GM12878 (cell line): Measurements from ENCODE around the gene ATP5F1B. TPM values are rescaled to one million over a fixed set of nuclear protein-coding genes. Genes with fewer than 3 reads are reported as not detected.

ENCODE experiments used
- ATAC-seq: fragments of 200-7000 bp; cut with Tn5 transposase; 3 replicates; pipeline ENCODE4 v1.9.1; 2020; ENCODE audit warnings: mild to moderate bottlenecking, moderate library complexity
- BruUV-seq: library from RNA; stranded (reverse); fragments of 400-500 nt; replicated peaks from 2 replicates; lab custom pipeline; 2021; lab: Mats Ljungman, UMichigan
- CTCF ChIA-PET: fragments of 300-600 bp; sonication (Branson Sonifier 250); formaldehyde crosslinking; extraction: SDS; loops from one replicate; lab custom pipeline; 2021; ENCODE audit warnings: inconsistent platforms; lab: Yijun Ruan, JAX
- POLR2A ChIA-PET: fragments of 350-600 bp; formaldehyde crosslinking; extraction: SDS; loops from one replicate; lab custom pipeline; 2021; ENCODE audit warnings: inconsistent platforms; lab: Charles Lee
- RAD21 ChIA-PET: fragments of 300-600 bp; sonication (Branson Sonifier 250); formaldehyde crosslinking; loops from one replicate; lab custom pipeline; 2023; ENCODE audit warnings: antibody characterized with exemption; ENCODE audit not compliant: unreplicated experiment; lab: Charles Lee
- SMC1A ChIA-PET: fragments of 300-600 bp; sonication (Branson Sonifier 250); formaldehyde crosslinking; loops from one replicate; lab custom pipeline; 2023; ENCODE audit not compliant: unreplicated experiment, uncharacterized antibody; lab: Charles Lee
- DNase-seq: peaks from one replicate; pipeline ENCODE4 v3.0.0-alpha.2; 2011; ENCODE audit warnings: low read depth, low spot score
- FAIRE-seq: peaks from 3 replicates; lab custom pipeline; 2011; peaks lifted over from hg19 to GRCh38; lab: Jason Lieb, UNC
- H2AFZ ChIP-seq: 2 replicates; pipeline ENCODE4 v1.6.0; 2011; ENCODE audit warnings: low read depth, low read length, control low read depth; ENCODE audit not compliant: control insufficient read depth
- H3K27ac ChIP-seq: 2 replicates; pipeline ENCODE4 v1.5.1; 2011; ENCODE audit warnings: control low read depth; ENCODE audit not compliant: control insufficient read depth, insufficient read depth
- H3K27me3 ChIP-seq, 2 experiments: replicated peaks in 1 of 2; 2 replicates each; pipeline versions ENCODE4 v1.6.0 to v1.6.1; 2011; ENCODE audit warnings: low read length in 1 of 2; ENCODE audit not compliant: control insufficient read depth in 2 of 2, insufficient read depth in 2 of 2
- H3K36me3 ChIP-seq, 2 experiments: 2 replicates each; pipeline ENCODE4 v1.5.1; 2011; ENCODE audit warnings: low read length in 1 of 2; ENCODE audit not compliant: control insufficient read depth in 2 of 2, insufficient read depth in 2 of 2
- H3K4me1 ChIP-seq: 2 replicates; pipeline ENCODE4 v1.6.1; 2011; ENCODE audit warnings: mild to moderate bottlenecking, low read length, moderate library complexity, mixed read lengths; ENCODE audit not compliant: control insufficient read depth, insufficient read depth
- H3K4me2 ChIP-seq: 2 replicates; pipeline ENCODE4 v1.6.0; 2011; ENCODE audit warnings: control low read depth; ENCODE audit not compliant: control insufficient read depth, insufficient read depth
- H3K4me3 ChIP-seq: fragments of 200-600 bp; sonication (generic); 2 replicates; pipeline ENCODE4 v1.5.1; 2016
- H3K79me2 ChIP-seq: 2 replicates; pipeline ENCODE4 v1.6.0; 2011; ENCODE audit warnings: low read length; ENCODE audit not compliant: control insufficient read depth, insufficient read depth
- H3K9ac ChIP-seq: 2 replicates; pipeline ENCODE4 v1.8.0; 2011; ENCODE audit warnings: low read length, control low read depth, mixed read lengths; ENCODE audit not compliant: control insufficient read depth, insufficient read depth
- H3K9me3 ChIP-seq: replicated peaks from 3 replicates; pipeline ENCODE4 v1.5.1; 2011; ENCODE audit warnings: mild to moderate bottlenecking, low read length; ENCODE audit not compliant: control insufficient read depth, insufficient read depth
- H4K20me1 ChIP-seq: 2 replicates; pipeline ENCODE4 v1.6.0; 2011; ENCODE audit not compliant: control insufficient read depth, insufficient read depth
- ATF7 ChIP-seq: fragments of 450-650 bp; IDR thresholded peaks from 2 replicates; pipeline ENCODE4 v1.6.1; 2016; ENCODE audit warnings: low read depth, mild to moderate bottlenecking
- FOXM1 ChIP-seq: IDR thresholded peaks from 2 replicates; pipeline ENCODE4 v1.6.1; 2012; ENCODE audit warnings: low read depth, mild to moderate bottlenecking, inconsistent platforms, low read length, moderate library complexity
- NKRF ChIP-seq: fragments of 450-650 bp; conservative IDR thresholded peaks from 2 replicates; pipeline ENCODE4 v1.6.1; 2017; ENCODE audit warnings: mild to moderate bottlenecking, moderate library complexity
- POLR2A ChIP-seq: IDR thresholded peaks from 2 replicates; pipeline ENCODE4 v1.6.1; 2011; ENCODE audit warnings: low read depth, mild to moderate bottlenecking, low read length
- RBBP5 ChIP-seq: fragments of 200-600 bp; sonication (generic); conservative IDR thresholded peaks from 2 replicates; pipeline ENCODE4 v1.6.1; 2016
- RCOR1 ChIP-seq: conservative IDR thresholded peaks from 2 replicates; pipeline ENCODE4 v1.6.1; 2012; ENCODE audit warnings: low read depth, low read length, improper control_type of control experiment
- TBL1XR1 ChIP-seq: IDR thresholded peaks from 2 replicates; pipeline ENCODE4 v1.6.1; 2012; ENCODE audit warnings: low read depth, low read length, improper control_type of control experiment
- TCF3 ChIP-seq: IDR thresholded peaks from 2 replicates; pipeline ENCODE4 v1.6.1; 2012; ENCODE audit warnings: low read depth, mild to moderate bottlenecking, low read length, borderline replicate concordance; ENCODE audit not compliant: insufficient read depth
- TCF7 ChIP-seq: IDR thresholded peaks from 2 replicates; pipeline ENCODE4 v1.6.1; 2014; ENCODE audit warnings: antibody characterized with exemption, borderline replicate concordance
- YY1 ChIP-seq: IDR thresholded peaks from 2 replicates; pipeline ENCODE4 v1.6.1; 2011; ENCODE audit warnings: low read depth, mild to moderate bottlenecking, low read length
- ZNF217 ChIP-seq: fragments of 450-650 bp; IDR thresholded peaks from 2 replicates; pipeline ENCODE4 v1.6.1; 2017; ENCODE audit warnings: antibody characterized with exemption, mild to moderate bottlenecking
- WGBS: methylation state at CpG from one replicate; pipeline ENCODE4 v1.1.6; 2016; ENCODE audit warnings: low lambda C conversion rate; ENCODE audit not compliant: insufficient replicate concordance, insufficient coverage; ENCODE audit errors: missing lambda C conversion rate; 5-methylcytosine and 5-hydroxymethylcytosine counted together
- in situ Hi-C: fragments of 300-500 bp; cut with MboI; formaldehyde crosslinking; loops from 9 replicates; pipeline ENCODE4 v1.14.3; 2018; ENCODE audit warnings: mixed read lengths
- intact Hi-C: fragments of 100-400 bp; cut with micrococcal nuclease; formaldehyde crosslinking; loops from one replicate; pipeline ENCODE4 v1.14.2; 2022; ENCODE audit not compliant: unreplicated experiment
- polyA plus RNA-seq, 11 experiments: library from polyadenylated mRNA; depleted of rRNA in 4 of 11; unstranded in 6 of 11; stranded (reverse) in 5 of 11; fragments of >200 nt; fragmentation: Nextera tagmentation in 4 of 11; fragmentation: Illumina TruSeq in 1 of 11; extraction: Ambion mirVana in 4 of 11; extraction: Trizol in 1 of 11; gene quantifications; 1 replicate in 1 of 11; 2 replicates in 10 of 11; pipeline versions ENCODE4 v1.2.1 to v1.2.3, GENCODE V29; 2011 to 2016; ENCODE audit warnings: inconsistent platforms in 2 of 11, missing spikeins in 2 of 11, low read depth in 1 of 11
- total RNA-seq, 4 experiments: library from RNA; depleted of rRNA in 3 of 4; stranded (reverse); fragments of >200 nt in 3 of 4; fragmentation: Illumina TruSeq in 1 of 4; extraction: Trizol in 1 of 4; gene quantifications; 2 replicates each; pipeline versions ENCODE4 v1.2.1 to v1.2.3, GENCODE V29; 2013 to 2021
- TF ChIP-seq, protein P1 (sequence below): IDR thresholded peaks from 2 replicates; pipeline ENCODE4 v1.6.1; 2012; ENCODE audit warnings: low read length, inconsistent platforms
- TF ChIP-seq, protein P2 (sequence below): fragments of 450-650 bp; IDR thresholded peaks from 2 replicates; pipeline ENCODE4 v1.6.1; 2014; ENCODE audit warnings: mild to moderate bottlenecking
- TF ChIP-seq, protein P3 (sequence below): fragments of 450-650 bp; IDR thresholded peaks from 2 replicates; pipeline ENCODE4 v1.6.1; 2017; ENCODE audit warnings: mild to moderate bottlenecking, moderate library complexity

ATP5F1B gene
- total and polyA plus RNA-seq, 10 of the 15 experiments (the other 5 are each of a cell fraction or from before 2014, with no cell fraction given) = 671 to 1,908 (median 1,031) TPM

- ChIA-PET CTCF (interaction anchor here (0.6 kb wide), 1 partner anchor 31 kb away, joined by 3 read pairs; no protein-coding TSS in a partner anchor), SMC1A (interaction anchor here (1.9 to 2.1 kb wide), 2 partner anchors 15 to 54 kb away, joined by 7 to 12 read pairs; partner anchors contain the start of gene ATP5F1B), POLR2A (interaction anchor here (0.6 to 3.0 kb wide), 9 partner anchors 13 to 481 kb away, joined by 3 to 29 read pairs (median 4); partner anchors contain the start of genes NEMP1, PTGES3, RBMS2 and STAT6), RAD21 (interaction anchor here (0.5 to 10.0 kb wide), 6 partner anchors 16 to 481 kb away, joined by 3 to 176 read pairs (median 4); partner anchors contain the start of genes ATP5F1B, PTGES3, STAT2 and STAT6)
- 3% methylated on average over 10 of the region's 31 CpGs for WGBS
- Histone ChIP-seq H4K20me1 (no peaks in the 10 kb centered on the region), H3K4me1 (peaks cover 47% of the 10 kb centered on the region), H3K9ac (peak within 1 kb of the TSS; percentile 98), H2AFZ (peak within 1 kb of the TSS; percentile 50), H3K4me3 (peak within 1 kb of the TSS; percentile 100), H3K9me3 (no peaks in the 10 kb centered on the region), H3K4me2 (peak within 1 kb of the TSS; percentile 82), H3K27ac (peak within 1 kb of the TSS; percentile 90), H3K79me2 (peaks cover 91% of the 10 kb centered on the region), H3K36me3 (peaks cover 0 to 7% of the 10 kb centered on the region in 2 experiments; a peak in 2 of 4 replicates), H3K27me3 (no peaks in the 10 kb centered on the region)
- ATAC-seq = peak; percentile 79
- no peak for DNase-seq
- no peak for FAIRE-seq
- in situ Hi-C loops (loop anchor here (10.0 kb wide), 1 partner anchor 455 kb away; the partner anchor contains the start of gene NAB2), intact Hi-C loops (no loop called here)
- BruUV-seq = no TSS peak
- TF ChIP-seq RBBP5 (no peak), POLR2A (peak; percentile 74), FOXM1 (no peak), TBL1XR1 (peak; percentile 80; the same call in 1 of the 2 replicates), ZNF217 (no peak), RCOR1 (0 out of 2 replicates have a peak, but pooled peaks have one; percentile 59), TCF3 (peak; percentile 71), TCF7 (no peak), ATF7 (peak; percentile 23; the same call in 1 of the 2 replicates), YY1 (peak; percentile 96), NKRF (peak; percentile 76)
- TF ChIP-seq, protein P1, sequence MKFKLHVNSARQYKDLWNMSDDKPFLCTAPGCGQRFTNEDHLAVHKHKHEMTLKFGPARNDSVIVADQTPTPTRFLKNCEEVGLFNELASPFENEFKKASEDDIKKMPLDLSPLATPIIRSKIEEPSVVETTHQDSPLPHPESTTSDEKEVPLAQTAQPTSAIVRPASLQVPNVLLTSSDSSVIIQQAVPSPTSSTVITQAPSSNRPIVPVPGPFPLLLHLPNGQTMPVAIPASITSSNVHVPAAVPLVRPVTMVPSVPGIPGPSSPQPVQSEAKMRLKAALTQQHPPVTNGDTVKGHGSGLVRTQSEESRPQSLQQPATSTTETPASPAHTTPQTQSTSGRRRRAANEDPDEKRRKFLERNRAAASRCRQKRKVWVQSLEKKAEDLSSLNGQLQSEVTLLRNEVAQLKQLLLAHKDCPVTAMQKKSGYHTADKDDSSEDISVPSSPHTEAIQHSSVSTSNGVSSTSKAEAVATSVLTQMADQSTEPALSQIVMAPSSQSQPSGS = no peak
- TF ChIP-seq, protein P2, sequence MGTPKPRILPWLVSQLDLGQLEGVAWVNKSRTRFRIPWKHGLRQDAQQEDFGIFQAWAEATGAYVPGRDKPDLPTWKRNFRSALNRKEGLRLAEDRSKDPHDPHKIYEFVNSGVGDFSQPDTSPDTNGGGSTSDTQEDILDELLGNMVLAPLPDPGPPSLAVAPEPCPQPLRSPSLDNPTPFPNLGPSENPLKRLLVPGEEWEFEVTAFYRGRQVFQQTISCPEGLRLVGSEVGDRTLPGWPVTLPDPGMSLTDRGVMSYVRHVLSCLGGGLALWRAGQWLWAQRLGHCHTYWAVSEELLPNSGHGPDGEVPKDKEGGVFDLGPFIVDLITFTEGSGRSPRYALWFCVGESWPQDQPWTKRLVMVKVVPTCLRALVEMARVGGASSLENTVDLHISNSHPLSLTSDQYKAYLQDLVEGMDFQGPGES = no peak
- TF ChIP-seq, protein P3, sequence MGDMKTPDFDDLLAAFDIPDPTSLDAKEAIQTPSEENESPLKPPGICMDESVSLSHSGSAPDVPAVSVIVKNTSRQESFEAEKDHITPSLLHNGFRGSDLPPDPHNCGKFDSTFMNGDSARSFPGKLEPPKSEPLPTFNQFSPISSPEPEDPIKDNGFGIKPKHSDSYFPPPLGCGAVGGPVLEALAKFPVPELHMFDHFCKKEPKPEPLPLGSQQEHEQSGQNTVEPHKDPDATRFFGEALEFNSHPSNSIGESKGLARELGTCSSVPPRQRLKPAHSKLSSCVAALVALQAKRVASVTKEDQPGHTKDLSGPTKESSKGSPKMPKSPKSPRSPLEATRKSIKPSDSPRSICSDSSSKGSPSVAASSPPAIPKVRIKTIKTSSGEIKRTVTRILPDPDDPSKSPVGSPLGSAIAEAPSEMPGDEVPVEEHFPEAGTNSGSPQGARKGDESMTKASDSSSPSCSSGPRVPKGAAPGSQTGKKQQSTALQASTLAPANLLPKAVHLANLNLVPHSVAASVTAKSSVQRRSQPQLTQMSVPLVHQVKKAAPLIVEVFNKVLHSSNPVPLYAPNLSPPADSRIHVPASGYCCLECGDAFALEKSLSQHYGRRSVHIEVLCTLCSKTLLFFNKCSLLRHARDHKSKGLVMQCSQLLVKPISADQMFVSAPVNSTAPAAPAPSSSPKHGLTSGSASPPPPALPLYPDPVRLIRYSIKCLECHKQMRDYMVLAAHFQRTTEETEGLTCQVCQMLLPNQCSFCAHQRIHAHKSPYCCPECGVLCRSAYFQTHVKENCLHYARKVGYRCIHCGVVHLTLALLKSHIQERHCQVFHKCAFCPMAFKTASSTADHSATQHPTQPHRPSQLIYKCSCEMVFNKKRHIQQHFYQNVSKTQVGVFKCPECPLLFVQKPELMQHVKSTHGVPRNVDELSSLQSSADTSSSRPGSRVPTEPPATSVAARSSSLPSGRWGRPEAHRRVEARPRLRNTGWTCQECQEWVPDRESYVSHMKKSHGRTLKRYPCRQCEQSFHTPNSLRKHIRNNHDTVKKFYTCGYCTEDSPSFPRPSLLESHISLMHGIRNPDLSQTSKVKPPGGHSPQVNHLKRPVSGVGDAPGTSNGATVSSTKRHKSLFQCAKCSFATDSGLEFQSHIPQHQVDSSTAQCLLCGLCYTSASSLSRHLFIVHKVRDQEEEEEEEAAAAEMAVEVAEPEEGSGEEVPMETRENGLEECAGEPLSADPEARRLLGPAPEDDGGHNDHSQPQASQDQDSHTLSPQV = no peak
Observed at GRCh38 chr12:56630180-56630632, 15.6 kb downstream of the ATP5F1B start, which contains the start of gene BAZ2A. TSS of gene BAZ2A (minus strand) at chr12:56630326. CDS start at chr12:56617530, 12,796 bp downstream.
